NCI-H345 treated with DMSO at 0.1 percent for 48 hours (cell line): ENCODE measurements around the gene SERPIND1.
"Not testable (repeated sequence)": the region's sequence is repeated elsewhere in the genome, so short reads cannot be mapped to it uniquely, and the experiment has no call there.

Experiments
- DNase-seq: peaks from one replicate; lab custom pipeline; 2025; ENCODE audit not compliant: unreplicated experiment; lab: John Stamatoyannopoulos, UW

The SERPIND1 gene

GRCh38 chr22:20773793-20774212 lies at the start of gene SERPIND1:
SERPIND1 (plus strand) TSS chr22:20774113; CDS start chr22:20779313, 5,200 bp downstream.
- DNase-seq: no peak

GRCh38 chr22:20724676-20725454 lies 49.0 kb upstream of the SERPIND1 start:
- no peak for DNase-seq

GRCh38 chr22:20725987-20726558 lies 47.8 kb upstream of the SERPIND1 start:
- no peak for DNase-seq

GRCh38 chr22:20727118-20728015 lies 46.5 kb upstream of the SERPIND1 start:
- no peak for DNase-seq

GRCh38 chr22:20728523-20729190 lies 45.3 kb upstream of the SERPIND1 start:
- no peak for DNase-seq

GRCh38 chr22:20729194-20729593 lies 44.7 kb upstream of the SERPIND1 start:
- no peak for DNase-seq

- not testable (repeated sequence) for DNase-seq
Measured at GRCh38 chr22:20732431-20732830, 41.5 kb upstream of the SERPIND1 start.

GRCh38 chr22:20735356-20736162 lies 38.4 kb upstream of the SERPIND1 start:
- not testable (repeated sequence) for DNase-seq

- DNase-seq: not testable (repeated sequence)
Measured at GRCh38 chr22:20736891-20737290, 37.0 kb upstream of the SERPIND1 start.

- DNase-seq: no peak
Measured at GRCh38 chr22:20738394-20739089, 35.4 kb upstream of the SERPIND1 start.

GRCh38 chr22:20740222-20740951 lies 33.5 kb upstream of the SERPIND1 start:
- DNase-seq: no peak

- DNase-seq: no peak
Measured at GRCh38 chr22:20741008-20741633, 32.8 kb upstream of the SERPIND1 start.

GRCh38 chr22:20741634-20742581 lies 32.0 kb upstream of the SERPIND1 start:
- no peak for DNase-seq

- no peak for DNase-seq
Measured at GRCh38 chr22:20742764-20743163, 31.1 kb upstream of the SERPIND1 start.

GRCh38 chr22:20744456-20744855 lies 29.5 kb upstream of the SERPIND1 start:
- no peak for DNase-seq

GRCh38 chr22:20745119-20745518 lies 28.8 kb upstream of the SERPIND1 start:
- DNase-seq: no peak

- DNase-seq: no peak
Measured at GRCh38 chr22:20746431-20747189, 27.3 kb upstream of the SERPIND1 start.
